KBM-7 (cell line): Measurements from ENCODE around the gene GPR61.

ENCODE experiments used
- DNase-seq: peaks from one replicate; pipeline ENCODE4 v3.0.0-alpha.2; 2015
- in situ Hi-C: fragments of 300-500 bp; cut with MboI; formaldehyde crosslinking; loops from 2 replicates; pipeline ENCODE4 v1.14.3; 2020; ENCODE audit warnings: low sequenced_read_pairs, low pct_unique_long_range_greater_than_20kb, mixed read lengths

The GPR61 gene

GRCh38 chr1:109556563-109556962 lies 16.9 kb downstream of the GPR61 start:
- in situ Hi-C loops, result no loop called here
- DNase-seq, result no peak

- DNase-seq, result no peak
- in situ Hi-C loops, result no loop called here
These were observed 17.8 kb downstream of the GPR61 start for GRCh38 chr1:109557520-109557919.

GRCh38 chr1:109559995-109560394 lies 20.3 kb downstream of the GPR61 start:
- DNase-seq, result no peak
- in situ Hi-C loops, result no loop called here

DNA sequence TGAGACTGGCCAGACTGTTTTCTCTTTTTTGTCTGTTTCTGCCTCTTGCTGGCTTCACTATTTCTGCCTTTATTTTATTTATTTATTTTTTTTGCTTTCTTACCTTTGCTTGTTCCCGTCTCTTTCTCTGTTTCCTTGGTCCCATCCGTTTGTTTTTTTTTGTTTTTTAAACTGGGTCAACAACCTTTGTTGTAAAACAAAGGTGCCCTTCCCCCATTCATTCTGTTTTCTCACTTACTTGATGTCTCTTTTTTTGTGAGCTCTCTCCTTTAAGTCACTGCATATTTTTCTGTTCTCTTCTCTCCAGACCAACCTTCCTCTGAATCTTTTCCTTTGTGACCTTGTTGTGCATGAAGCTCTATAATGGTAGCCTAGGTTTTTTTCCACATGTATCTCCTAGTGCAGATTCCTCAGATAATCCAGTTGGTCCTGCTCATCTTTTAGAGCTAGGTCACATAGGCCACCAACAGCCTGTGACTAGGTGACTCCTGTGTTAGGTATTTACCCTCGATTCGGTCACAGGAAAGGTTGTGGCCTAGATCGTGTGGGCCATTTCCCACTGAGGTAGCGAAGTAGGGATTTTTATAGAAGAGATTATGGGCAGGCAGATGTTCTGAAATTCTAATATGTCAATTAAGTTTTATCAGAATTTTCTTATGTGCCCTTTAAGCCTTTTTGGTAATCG lies 24.7 kb downstream of the GPR61 start:
- in situ Hi-C loops, result no loop called here
- DNase-seq, result no peak

- in situ Hi-C loops, result no loop called here
These were observed 25.6 kb downstream of the GPR61 start for GRCh38 chr1:109565241-109565640.

GRCh38 chr1:109566982-109567381 lies 27.3 kb downstream of the GPR61 start:
- DNase-seq, result no peak
- in situ Hi-C loops, result no loop called here

More at GRCh38 chr1:109565241-109565640, 25.6 kb downstream of the GPR61 start:
- no peak for DNase-seq

- in situ Hi-C loops, result no loop called here
- DNase-seq, result no peak
These were observed 28.4 kb downstream of the GPR61 start for GRCh38 chr1:109567877-109568672.

GRCh38 chr1:109569323-109569722 lies 29.7 kb downstream of the GPR61 start:
- no peak for DNase-seq
- in situ Hi-C loops, result no loop called here

- no peak for DNase-seq
- in situ Hi-C loops, result no loop called here
These were observed 30.7 kb downstream of the GPR61 start for GRCh38 chr1:109570414-109570813.

GRCh38 chr1:109573785-109574184 lies 34.1 kb downstream of the GPR61 start:
- peak; percentile 14 for DNase-seq
- in situ Hi-C loops, result no loop called here

GRCh38 chr1:109578947-109579443 lies 39.3 kb downstream of the GPR61 start:
- in situ Hi-C loops, result no loop called here
- no peak for DNase-seq

DNA sequence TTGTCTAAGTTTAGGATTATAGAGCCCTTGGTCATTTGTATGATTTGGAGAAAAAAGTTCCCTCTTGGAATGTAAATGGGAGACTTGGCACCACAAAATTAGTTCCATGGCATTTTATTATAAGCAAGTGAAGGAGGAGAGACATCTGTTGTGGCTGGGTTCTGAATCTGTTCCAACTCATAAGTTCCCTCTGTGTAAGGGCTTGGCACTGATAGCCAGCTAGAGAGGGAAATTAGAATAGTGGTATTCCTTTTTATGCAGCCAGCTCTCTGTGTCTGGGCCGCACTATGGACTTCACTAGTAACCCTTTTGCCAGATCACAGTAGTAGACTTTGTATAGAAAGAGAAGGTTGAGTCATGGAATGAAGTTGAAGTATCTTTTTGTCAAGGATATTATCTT lies 39.8 kb downstream of the GPR61 start:
- no peak for DNase-seq
- in situ Hi-C loops, result no loop called here

DNA sequence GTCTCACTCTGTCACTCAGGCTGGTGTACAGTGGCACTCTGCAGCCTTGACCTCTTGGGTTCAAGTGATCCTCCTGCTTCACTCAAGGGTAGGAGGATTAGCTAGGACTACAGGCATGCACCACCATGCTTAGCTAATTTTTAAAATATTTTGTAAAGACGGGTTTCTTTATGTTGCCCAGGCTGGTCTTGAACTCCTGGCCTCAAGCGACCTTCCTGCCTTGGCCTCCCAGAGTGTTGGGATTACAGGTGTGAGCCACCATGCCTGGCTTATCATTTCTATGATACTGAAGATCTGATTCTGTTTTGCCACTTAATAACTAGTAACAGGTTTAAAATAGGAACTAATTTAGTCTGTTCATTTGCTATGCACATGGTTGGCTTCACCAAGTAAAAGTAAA lies 42.3 kb downstream of the GPR61 start:
- DNase-seq, result no peak
- in situ Hi-C loops, result no loop called here

DNA sequence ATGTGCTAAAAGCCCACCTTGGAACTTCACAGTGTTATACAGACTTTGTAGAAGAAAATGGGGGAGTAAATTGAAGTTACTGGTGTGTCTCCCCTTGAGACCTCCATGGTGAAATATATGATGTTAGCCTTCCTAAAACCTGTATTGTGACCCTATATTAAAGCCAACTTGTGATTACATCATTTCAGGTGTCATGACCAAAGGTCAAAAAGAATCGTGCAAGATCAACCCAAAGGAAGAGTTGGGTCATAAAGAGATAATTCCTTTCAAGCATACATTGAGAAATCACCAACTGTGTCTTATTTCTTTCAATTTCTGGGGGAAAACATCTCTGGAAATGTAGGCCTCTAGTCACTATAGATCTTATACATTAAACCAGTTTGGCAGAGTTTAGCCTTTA lies 45.1 kb downstream of the GPR61 start:
- in situ Hi-C loops, result no loop called here
- no peak for DNase-seq

DNA sequence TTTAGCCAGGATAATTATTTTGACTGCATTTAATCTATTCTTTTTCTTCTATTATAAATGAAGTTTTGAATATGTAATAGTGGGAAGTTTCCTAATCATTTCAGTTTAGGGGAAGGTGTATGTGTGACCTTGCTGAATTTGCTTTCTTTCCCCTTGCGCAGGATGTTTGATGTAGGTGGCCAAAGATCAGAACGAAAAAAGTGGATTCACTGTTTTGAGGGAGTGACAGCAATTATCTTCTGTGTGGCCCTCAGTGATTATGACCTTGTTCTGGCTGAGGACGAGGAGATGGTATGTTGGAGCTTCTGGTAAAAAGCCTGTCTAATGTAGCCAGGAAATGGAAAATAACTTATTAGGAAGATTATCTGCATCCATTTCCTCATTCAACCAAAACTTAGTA lies 46.4 kb downstream of the GPR61 start:
- no peak for DNase-seq
- in situ Hi-C loops, result no loop called here

DNA sequence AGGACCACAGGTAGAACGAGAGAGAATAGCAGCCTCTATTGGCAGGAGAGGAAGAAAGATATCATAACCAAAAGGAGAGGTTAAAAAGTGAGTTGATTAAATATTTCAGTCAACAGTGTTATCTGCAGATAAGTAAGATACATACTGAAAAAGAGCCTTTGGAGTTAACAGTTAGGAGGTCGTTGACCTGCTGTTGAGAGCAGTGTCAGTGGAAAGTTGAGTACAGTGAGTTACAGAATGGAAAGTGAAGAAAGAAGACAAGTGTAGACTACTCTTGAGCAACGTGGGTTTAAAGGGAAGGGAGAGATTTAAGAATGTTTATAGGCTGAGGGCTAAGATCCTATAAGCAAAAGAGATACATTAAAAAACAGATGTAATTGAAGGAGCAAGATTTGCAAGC lies 49.5 kb downstream of the GPR61 start:
- no peak for DNase-seq
- in situ Hi-C loops, result no loop called here

GRCh38 chr1:109589679-109590078 lies 50.0 kb downstream of the GPR61 start:
- DNase-seq, result no peak
- in situ Hi-C loops, result no loop called here

GRCh38 chr1:109592916-109593315 lies 53.2 kb downstream of the GPR61 start:
- no peak for DNase-seq
- in situ Hi-C loops, result no loop called here

DNA sequence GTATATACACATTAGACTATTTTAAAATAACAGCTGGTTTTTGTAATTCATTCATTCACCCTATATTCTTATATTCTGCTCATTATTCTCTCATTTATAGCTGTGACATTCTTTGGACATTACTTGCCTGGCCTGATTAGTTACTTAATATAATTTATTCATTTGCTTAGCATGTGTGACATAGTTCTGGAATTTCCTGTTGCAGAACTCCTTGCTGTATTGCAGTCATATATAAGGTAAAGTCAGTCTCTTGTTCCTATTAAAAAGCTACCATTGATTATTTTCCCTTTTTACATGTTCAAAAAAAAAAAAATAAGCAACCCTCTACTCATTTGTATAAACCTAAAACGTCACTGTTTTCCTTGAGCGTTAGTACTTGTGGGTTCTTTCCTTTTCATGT lies 55.9 kb downstream of the GPR61 start:
- in situ Hi-C loops, result no loop called here

More for the DNA sequence above, 55.9 kb downstream of the GPR61 start:
- no peak for DNase-seq
